BJ (cell line): ENCODE measurements around the gene TUSC2. TPM values are rescaled to one million over a fixed set of nuclear protein-coding genes. Genes with fewer than 3 reads are reported as not detected.

Experiments
- CTCF ChIA-PET: fragments of 350-600 bp; formaldehyde crosslinking; extraction: SDS; loops from one replicate; lab custom pipeline; 2021; ENCODE audit warnings: antibody characterized with exemption, inconsistent platforms; lab: Yijun Ruan, JAX
- POLR2A ChIA-PET: fragments of 300-600 bp; sonication (Branson Sonifier 250); formaldehyde crosslinking; extraction: SDS; loops from one replicate; lab custom pipeline; 2021; ENCODE audit warnings: antibody characterized with exemption; lab: Charles Lee
- DNase-seq: peaks from one replicate; pipeline ENCODE4 v3.0.0-alpha.2; 2011; ENCODE audit warnings: low read depth
- H3K27me3 ChIP-seq: 2 replicates; pipeline ENCODE4 v1.6.0; 2011; ENCODE audit warnings: low read length; ENCODE audit not compliant: control insufficient read depth, insufficient read depth
- H3K36me3 ChIP-seq: 2 replicates; pipeline ENCODE4 v1.5.1; 2011; ENCODE audit warnings: low read length; ENCODE audit not compliant: control insufficient read depth, insufficient read depth
- H3K4me3 ChIP-seq: 2 replicates; pipeline ENCODE4 v1.5.1; 2011; ENCODE audit warnings: low read depth, mild to moderate bottlenecking, control low read depth, low read length
- polyA plus RNA-seq: library from polyadenylated mRNA; depleted of rRNA; stranded (reverse); fragments of >200 nt; gene quantifications from 2 replicates; pipeline ENCODE4 v1.2.3, GENCODE V29; 2011
- TF ChIP-seq, protein P1 (sequence below): IDR thresholded peaks from 2 replicates; pipeline ENCODE4 v1.5.1; 2011; ENCODE audit warnings: low read depth, mild to moderate bottlenecking, control low read depth, inconsistent platforms, low read length, moderate library complexity; ENCODE audit not compliant: insufficient read depth

TUSC2 gene
- polyA plus RNA-seq, 1 experiment, result 38.9 TPM

DNA sequence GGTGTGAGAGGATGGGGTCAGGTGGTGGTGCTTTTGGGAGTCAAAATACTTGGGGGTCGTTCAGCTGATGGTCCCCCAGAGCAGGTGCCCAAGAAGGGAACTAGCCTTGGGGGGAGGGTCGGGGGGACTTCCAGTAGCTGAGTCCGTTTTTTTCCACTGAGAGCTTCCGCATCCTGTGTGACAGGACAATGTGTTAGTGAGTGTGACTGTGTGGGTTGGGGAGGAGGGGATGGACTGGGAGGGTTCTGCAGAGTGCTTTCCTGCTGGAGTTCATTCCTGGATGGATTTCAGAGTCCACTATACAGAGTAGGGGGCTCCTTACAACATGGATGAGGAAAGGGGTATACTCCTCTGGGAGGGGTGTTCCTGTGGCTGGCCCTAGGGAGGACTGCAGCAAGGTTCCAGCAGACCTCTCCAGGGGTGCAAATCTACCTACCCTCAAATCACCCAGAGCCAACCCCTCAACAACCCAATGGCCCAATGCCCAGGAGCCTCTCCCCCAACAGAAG is 4.9 kb downstream of the TUSC2 start:
- ChIA-PET CTCF (interaction anchor here (0.5 to 3.0 kb wide), 14 partner anchors 8 to 518 kb away, joined by 3 to 20 read pairs (median 4); partner anchors contain the start of genes HYAL3, LSMEM2 and NAA80), POLR2A (no interaction called here)
- TF ChIP-seq, protein P1, sequence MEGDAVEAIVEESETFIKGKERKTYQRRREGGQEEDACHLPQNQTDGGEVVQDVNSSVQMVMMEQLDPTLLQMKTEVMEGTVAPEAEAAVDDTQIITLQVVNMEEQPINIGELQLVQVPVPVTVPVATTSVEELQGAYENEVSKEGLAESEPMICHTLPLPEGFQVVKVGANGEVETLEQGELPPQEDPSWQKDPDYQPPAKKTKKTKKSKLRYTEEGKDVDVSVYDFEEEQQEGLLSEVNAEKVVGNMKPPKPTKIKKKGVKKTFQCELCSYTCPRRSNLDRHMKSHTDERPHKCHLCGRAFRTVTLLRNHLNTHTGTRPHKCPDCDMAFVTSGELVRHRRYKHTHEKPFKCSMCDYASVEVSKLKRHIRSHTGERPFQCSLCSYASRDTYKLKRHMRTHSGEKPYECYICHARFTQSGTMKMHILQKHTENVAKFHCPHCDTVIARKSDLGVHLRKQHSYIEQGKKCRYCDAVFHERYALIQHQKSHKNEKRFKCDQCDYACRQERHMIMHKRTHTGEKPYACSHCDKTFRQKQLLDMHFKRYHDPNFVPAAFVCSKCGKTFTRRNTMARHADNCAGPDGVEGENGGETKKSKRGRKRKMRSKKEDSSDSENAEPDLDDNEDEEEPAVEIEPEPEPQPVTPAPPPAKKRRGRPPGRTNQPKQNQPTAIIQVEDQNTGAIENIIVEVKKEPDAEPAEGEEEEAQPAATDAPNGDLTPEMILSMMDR, result no peak
- DNase-seq, result no peak
- no peak overlapping the region for H3K4me3 ChIP-seq
- peaks cover 11% of the 10 kb centered on the region for H3K36me3 ChIP-seq
- H3K27me3 ChIP-seq, result no peaks in the 10 kb centered on the region

DNA sequence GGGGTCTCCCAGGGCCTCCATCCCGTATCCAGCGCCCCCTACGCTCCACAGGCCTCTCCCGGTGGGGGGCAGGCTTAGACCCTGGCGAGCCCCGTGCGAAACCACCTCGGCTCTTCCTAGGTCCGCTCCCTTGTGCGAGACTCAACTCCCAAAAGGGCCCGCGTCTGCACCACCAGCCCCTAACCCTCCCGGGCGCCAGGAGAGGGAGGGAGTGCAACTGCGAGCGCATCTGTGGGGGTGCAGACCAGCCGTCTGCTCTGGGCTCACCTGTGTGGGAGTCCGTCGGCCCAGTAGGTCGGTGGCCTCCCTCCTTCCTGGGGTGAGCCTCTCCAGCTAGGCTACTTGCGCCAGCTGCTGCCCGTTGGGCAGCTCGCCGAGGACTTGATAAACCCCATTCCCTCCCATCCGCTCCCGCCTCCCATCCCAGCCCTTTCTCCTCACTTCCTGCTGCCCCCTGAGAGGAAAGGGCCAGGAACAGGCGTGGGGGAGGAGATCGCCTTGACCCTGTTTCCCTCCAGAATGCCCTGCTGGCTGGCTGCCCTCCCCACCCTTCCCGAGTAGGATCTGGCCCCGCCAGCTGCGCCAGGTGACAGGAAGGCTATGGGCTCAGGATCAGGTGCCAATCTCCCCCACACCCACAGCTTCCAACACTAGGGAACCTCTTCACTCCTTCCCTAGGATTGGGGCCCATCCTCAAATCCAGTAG is 5.5 kb downstream of the TUSC2 start, which contains the start of gene HYAL2:
Gene HYAL2, minus strand, starts transcription at position 360 of the 706 bp plus-strand sequence. CDS start 2,256 bp downstream, outside the sequence.
- H3K27me3 ChIP-seq, result no peaks in the 10 kb centered on the region
- POLR2A ChIA-PET, result no interaction called here
- H3K4me3 ChIP-seq, result peak within 1 kb of the TSS; percentile 53
- no peak for DNase-seq
- TF ChIP-seq, protein P1, result no peak
- H3K36me3 ChIP-seq, result peaks cover 15% of the 10 kb centered on the region
- CTCF ChIA-PET, result interaction anchor here (0.9 to 3.0 kb wide), 12 partner anchors 7 to 220 kb away, joined by 3 to 20 read pairs (median 4); partner anchors contain the start of genes HYAL3, LSMEM2 and NAA80

DNA sequence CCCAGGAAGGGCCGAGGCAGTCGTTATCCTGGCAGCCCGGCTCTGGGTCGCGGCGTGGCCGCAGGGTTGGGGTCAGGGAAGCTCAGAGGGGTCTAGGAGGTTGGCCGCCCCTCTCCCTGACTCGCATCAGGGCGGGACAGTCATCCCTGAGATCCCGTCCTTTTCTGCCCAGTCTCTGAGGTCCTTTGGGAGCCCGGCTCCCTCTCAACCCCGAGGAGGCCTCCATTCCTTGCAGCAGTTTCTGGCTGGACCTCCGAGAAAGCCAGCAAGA is 6.0 kb downstream of the TUSC2 start:
- DNase-seq, result no peak
- POLR2A ChIA-PET, result no interaction called here
- CTCF ChIA-PET, result interaction anchor here (1.0 to 1.9 kb wide), 4 partner anchors 14 to 96 kb away, joined by 3 to 6 read pairs (median 4); no protein-coding TSS in a partner anchor

DNA sequence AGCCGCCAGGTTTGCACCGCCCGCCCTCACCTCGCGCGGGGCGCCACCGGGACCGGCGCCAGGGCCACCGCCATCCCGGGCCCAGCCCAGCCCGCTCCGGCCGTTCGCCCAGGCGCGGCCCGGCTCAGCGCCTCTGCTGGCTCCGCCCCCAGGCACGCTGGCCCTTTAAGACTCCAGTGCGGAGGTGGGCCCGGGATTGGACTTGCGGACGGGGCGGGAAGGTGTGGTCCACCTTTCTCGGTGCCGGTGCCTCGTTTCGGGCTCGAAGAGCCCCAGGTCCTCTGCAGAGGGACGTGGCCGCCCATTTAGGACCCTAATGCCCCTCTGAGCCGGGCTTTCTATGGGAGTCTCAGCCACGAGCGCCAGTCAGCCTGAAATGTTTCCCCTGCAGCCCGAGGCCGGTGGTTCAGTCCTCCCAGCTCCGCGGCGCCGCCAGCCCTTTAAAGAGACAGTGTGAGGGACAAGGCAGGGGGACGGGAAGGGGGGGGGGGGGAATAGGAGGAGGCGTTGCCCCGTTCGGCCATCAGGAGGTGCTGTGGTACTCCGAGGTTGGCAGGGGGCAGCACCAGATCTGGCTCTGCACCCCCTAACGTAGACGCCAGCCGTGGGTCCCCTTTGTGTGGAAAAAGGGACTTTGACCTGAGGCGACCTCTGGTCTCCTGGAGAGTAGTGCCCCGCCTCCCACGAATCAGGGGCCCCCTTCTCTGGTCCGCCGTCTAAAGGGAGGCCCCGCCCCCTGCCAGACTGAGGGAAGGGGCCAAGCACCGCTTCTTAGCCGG is 6.5 kb downstream of the TUSC2 start:
- Histone ChIP-seq H3K36me3 (peaks cover 24% of the 10 kb centered on the region), H3K4me3 (peak overlapping the region; percentile 53), H3K27me3 (no peaks in the 10 kb centered on the region)
- ChIA-PET CTCF (interaction anchor here (1.0 to 1.9 kb wide), 6 partner anchors 14 to 96 kb away, joined by 3 to 6 read pairs (median 4); no protein-coding TSS in a partner anchor), POLR2A (interaction anchor here (0.6 kb wide), 1 partner anchor 30 kb away, joined by 3 read pairs; no protein-coding TSS in a partner anchor)
- no peak for DNase-seq
- TF ChIP-seq, protein P1, result peak; percentile 53

More for the DNA sequence above, 6.0 kb downstream of the TUSC2 start:
- peaks cover 18% of the 10 kb centered on the region for H3K36me3 ChIP-seq
- H3K27me3 ChIP-seq, result no peaks in the 10 kb centered on the region
- H3K4me3 ChIP-seq, result no peak overlapping the region
- TF ChIP-seq, protein P1, result no peak
